Measurements from ENCODE around the gene PKP2.
"Not testable (repeated sequence)": the region's sequence is repeated elsewhere in the genome, so short reads cannot be mapped to it uniquely, and the experiment has no call there.

Gene PKP2

DNA sequence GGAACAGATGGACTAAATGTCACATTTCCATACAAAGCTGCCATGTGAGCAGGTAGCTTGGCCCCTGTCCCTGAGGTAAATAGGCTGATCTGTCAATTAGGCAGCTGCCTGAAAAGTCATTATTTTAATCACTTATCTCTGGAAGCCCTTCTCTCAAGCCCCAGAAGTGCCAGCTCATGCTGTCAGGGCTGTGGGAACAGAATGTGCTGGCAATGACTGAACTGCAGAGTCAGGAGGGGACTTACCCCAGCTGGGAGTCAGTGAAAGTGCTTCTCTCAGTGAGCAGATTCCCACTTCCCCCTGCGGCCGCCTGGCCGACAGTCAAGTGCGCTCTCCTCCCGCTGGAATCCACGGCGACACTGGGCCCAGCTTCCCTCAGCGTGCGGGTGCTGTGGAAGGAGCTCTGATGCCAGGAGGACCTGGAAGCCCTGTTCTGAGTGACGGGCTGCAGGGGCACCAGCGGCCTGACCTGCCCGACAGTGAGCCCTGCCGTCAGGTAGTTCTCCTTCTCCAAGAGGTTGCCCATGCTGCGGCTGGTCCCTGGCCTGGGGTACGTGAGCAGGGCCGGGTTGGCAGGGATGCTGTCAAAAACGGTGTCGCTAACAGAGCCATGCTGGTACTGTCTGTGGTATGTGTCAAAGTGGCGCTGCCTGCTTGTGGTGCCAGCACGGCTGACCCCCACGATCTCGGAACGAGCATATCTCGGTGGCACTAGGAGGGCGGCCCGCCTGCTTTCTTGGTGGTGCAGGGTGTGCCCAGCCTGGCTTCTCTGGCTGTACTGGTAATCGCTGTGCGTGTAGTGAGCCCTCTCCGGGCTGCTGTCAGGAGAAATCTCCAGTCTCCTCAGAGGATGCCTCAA is 18.7 kb downstream of the PKP2 start:
- DNase-seq (ENCODE audit: extremely low read depth, low read depth): no peak
- TF ChIP-seq, protein P1, sequence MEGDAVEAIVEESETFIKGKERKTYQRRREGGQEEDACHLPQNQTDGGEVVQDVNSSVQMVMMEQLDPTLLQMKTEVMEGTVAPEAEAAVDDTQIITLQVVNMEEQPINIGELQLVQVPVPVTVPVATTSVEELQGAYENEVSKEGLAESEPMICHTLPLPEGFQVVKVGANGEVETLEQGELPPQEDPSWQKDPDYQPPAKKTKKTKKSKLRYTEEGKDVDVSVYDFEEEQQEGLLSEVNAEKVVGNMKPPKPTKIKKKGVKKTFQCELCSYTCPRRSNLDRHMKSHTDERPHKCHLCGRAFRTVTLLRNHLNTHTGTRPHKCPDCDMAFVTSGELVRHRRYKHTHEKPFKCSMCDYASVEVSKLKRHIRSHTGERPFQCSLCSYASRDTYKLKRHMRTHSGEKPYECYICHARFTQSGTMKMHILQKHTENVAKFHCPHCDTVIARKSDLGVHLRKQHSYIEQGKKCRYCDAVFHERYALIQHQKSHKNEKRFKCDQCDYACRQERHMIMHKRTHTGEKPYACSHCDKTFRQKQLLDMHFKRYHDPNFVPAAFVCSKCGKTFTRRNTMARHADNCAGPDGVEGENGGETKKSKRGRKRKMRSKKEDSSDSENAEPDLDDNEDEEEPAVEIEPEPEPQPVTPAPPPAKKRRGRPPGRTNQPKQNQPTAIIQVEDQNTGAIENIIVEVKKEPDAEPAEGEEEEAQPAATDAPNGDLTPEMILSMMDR (IDR thresholded peaks at IDR 0.05; ENCODE audit: low read depth, low read length, missing control alignments): no peak
- H3K4me3 ChIP-seq (replicated peaks; ENCODE audit: low read depth, low read length): no peak overlapping the region

DNA sequence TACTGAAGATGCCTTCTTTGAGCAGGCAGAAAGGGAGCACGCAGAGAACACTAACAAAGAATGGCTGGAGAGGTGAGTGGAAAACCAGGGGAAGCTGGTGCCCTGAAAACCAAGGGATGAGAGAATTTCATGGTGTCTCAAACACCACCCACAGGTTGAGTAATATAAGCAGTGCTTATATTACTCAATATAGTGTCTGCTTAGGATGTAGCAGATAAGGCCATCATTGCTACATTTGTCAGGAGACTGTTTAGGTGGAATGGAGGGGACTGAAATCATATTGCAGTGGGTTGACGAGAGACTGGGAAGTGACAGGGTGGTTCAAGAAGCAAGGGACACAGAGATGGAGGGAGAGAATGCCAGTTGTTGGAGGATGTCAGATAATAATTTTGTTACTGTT is 20.6 kb downstream of the PKP2 start:
- no peak for DNase-seq (ENCODE audit: extremely low read depth, low read depth)
- TF ChIP-seq, protein P1 (IDR thresholded peaks at IDR 0.05; ENCODE audit: low read depth, low read length, missing control alignments): no peak
- H3K4me3 ChIP-seq (replicated peaks; ENCODE audit: low read depth, low read length): no peak overlapping the region

DNA sequence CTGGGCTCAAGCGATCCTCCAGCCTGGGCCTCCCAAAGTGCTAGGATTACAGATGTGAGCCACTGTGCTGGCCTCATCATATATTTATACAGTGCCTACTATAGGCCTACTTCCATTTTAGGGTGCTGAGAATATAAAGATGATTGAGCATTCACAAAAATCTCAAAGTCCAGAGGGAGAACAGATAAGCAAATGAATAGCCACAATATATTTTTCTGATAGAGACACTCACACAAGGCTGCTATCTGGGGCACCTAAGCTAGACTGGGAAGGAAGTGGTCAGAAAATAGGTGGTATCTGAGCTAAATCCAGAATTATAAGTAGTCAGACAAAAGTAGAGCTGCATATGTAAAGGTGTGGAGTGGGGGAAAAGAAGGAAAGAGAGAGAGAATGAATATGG is 21.6 kb downstream of the PKP2 start:
- H3K4me3 ChIP-seq (replicated peaks; ENCODE audit: low read depth, low read length): no peak overlapping the region
- DNase-seq (ENCODE audit: extremely low read depth, low read depth): no peak
- TF ChIP-seq, protein P1 (IDR thresholded peaks at IDR 0.05; ENCODE audit: low read depth, low read length, missing control alignments): no peak

DNA sequence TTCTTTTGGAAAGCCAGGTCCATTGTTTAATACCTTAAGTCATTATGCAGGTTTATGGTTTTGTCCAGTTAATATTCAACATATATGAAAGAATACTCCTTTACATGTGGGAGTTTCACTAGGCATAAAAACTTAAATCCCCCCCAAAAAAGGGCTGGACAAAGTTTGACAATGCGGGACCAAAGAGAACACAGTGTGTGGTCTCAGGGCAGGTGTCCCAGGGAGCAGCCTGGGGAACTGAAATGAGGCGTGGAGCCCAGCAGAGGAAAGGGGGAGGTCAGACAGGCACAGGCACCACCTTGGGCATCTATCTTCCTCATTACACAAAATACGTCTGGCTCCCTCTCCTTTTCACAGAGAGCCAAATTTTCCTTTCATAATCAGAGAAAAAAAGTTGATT is 22.5 kb downstream of the PKP2 start:
- no peak for DNase-seq (ENCODE audit: extremely low read depth, low read depth)

DNA sequence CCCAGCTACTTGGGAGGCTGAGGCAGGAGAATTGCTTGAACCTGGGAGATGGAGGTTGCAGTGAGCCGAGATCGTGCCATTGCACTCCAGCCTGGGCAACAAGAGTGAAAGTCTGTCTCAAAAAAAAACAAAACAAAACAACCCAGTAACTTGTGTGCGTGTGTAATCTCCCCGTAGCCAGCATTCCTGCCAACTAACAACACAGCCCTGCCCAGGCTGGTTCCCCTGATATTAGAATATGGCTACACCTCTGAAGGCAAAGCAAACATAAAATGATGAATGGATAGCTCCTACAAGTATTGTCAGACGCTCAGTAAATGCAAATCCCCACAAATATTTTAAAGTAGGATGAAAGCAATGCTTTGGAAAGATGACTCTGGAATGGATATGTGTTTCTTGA is 24.2 kb downstream of the PKP2 start:
- not testable (repeated sequence) for DNase-seq (ENCODE audit: extremely low read depth, low read depth); H3K4me3 ChIP-seq (replicated peaks; ENCODE audit: low read depth, low read length)

More for the DNA sequence above, 22.5 kb downstream of the PKP2 start:
- TF ChIP-seq, protein P1 (IDR thresholded peaks at IDR 0.05; ENCODE audit: low read depth, low read length, missing control alignments): no peak
- H3K4me3 ChIP-seq (replicated peaks; ENCODE audit: low read depth, low read length): no peak overlapping the region

DNA sequence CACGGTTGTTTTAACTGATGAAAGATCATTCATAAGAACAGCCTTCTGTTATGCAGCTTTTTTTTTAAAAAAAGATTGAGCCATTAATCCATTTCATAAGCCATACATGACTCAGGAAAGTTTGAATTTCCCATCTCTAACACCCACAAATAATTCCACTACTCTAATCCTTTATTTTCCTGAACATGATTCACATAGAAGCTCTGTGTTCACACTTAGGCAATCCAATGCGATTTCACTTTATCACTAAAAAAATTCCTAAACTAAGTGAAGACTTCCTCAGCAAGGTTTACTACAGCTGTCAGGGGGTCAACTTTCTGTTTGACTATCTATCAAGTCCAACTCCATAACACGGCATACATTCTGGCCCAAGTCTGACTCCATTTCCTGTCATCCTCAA is 25.9 kb downstream of the PKP2 start:
- TF ChIP-seq, protein P1 (IDR thresholded peaks at IDR 0.05; ENCODE audit: low read depth, low read length, missing control alignments): no peak
- H3K4me3 ChIP-seq (replicated peaks; ENCODE audit: low read depth, low read length): no peak overlapping the region
- DNase-seq (ENCODE audit: extremely low read depth, low read depth): no peak

DNA sequence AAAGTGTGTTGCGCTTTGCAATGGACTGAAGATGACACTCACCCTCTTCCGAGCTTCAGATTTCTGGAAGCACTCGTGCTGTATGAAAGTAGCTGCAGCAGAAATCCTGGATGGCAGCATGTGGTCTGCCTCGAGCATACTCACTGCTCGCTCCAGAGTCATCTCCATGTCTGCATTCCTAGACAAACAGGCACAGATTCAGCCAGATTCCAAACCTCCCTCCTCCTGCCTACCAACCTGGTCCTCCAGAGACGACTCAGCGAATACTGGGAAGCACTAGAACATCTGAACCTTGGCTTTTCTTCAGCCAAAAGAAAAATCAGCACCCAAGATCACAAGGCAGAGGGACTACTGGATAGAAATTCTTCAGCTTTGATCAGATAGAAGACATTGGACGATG is 27.7 kb downstream of the PKP2 start:
- no peak for DNase-seq (ENCODE audit: extremely low read depth, low read depth)
- TF ChIP-seq, protein P1 (IDR thresholded peaks at IDR 0.05; ENCODE audit: low read depth, low read length, missing control alignments): no peak
- H3K4me3 ChIP-seq (replicated peaks; ENCODE audit: low read depth, low read length): no peak overlapping the region
